B cell (primary cell): ENCODE data around the gene ITPR2.

Experiments used
- CTCF ChIP-seq: fragments of 200-600 bp; IDR thresholded peaks from one replicate; pipeline ENCODE4 v1.8.0; 2022; ENCODE audit warnings: antibody characterized with exemption, mild to moderate bottlenecking
- EZH2 ChIP-seq: IDR thresholded peaks from 2 replicates; pipeline ENCODE4 v1.6.1; 2012; ENCODE audit warnings: borderline replicate concordance, low read depth, mild to moderate bottlenecking, moderate library complexity, low read length; ENCODE audit not compliant: insufficient read depth, poor library complexity, severe bottlenecking

GRCh38 chr12:26608706-26609105 lies 224.3 kb downstream of the ITPR2 start:
- TF ChIP-seq CTCF (no peak), EZH2 (no peak)
